ENCODE results near the gene APMAP. TPM values are rescaled to one million over a fixed set of nuclear protein-coding genes. Genes with fewer than 3 reads are reported as not detected.

APMAP gene
- total and polyA plus RNA-seq, 9 donors, result 23.5 to 103 (median 45.8) TPM

DNA sequence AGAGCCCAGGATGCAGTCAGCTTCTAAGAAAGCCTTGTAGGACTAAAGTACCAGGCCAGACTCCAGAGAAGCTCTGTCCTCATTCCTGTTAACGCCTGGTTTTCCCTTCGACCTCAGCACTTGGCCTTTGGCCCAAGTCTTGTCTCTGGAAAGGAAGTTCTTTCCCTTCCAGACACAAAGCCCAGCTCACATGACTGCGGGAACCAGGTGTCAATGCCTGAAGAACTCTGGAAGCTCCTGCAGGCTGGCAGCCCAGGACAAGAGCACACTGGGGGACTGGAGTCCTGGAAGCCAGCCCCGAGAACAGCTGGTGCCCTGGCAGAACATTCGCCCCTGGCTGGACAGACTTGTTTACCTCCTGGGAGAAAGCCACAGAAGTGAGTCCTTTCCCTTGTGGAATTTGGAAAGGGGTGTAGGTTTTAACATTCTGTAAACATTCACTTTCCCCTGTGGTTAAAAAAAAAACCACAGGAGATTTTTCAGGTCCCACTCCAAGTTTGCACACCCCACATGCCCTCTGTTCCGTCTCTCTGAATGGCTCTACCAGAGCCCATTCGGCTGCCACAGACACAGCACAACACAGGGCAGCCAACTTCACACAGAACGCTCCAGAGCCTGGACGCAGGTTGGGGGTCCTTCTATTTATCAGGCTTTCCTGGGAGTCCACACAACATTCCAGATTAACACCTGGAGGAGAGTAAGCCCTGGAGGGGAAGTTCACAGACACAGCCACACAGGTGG, 47.3 kb upstream of the APMAP start:
- Histone ChIP-seq H3K27me3 (no peaks in the 10 kb centered on the region), H3K27ac (peak overlapping the region in 1 of 2 donors; percentile 47), H3K36me3 (no peaks in the 10 kb centered on the region), H3K9me3 (no peaks in the 10 kb centered on the region), H3K4me1 (ENCODE audit: insufficient read depth) (peaks cover 30% of the 10 kb centered on the region), H3K4me3 (no peak overlapping the region)
- 5 to 6% (median 6%) methylated on average over 9 of the region's 9 CpGs for WGBS, 3 donors
- intact Hi-C loops (cut with DNase I), result no loop called here
- TF ChIP-seq POLR2A (IDR thresholded peaks at IDR 0.05) (no peak), EP300 (IDR thresholded peaks at IDR 0.05) (no peak)
- TF ChIP-seq, protein P1, sequence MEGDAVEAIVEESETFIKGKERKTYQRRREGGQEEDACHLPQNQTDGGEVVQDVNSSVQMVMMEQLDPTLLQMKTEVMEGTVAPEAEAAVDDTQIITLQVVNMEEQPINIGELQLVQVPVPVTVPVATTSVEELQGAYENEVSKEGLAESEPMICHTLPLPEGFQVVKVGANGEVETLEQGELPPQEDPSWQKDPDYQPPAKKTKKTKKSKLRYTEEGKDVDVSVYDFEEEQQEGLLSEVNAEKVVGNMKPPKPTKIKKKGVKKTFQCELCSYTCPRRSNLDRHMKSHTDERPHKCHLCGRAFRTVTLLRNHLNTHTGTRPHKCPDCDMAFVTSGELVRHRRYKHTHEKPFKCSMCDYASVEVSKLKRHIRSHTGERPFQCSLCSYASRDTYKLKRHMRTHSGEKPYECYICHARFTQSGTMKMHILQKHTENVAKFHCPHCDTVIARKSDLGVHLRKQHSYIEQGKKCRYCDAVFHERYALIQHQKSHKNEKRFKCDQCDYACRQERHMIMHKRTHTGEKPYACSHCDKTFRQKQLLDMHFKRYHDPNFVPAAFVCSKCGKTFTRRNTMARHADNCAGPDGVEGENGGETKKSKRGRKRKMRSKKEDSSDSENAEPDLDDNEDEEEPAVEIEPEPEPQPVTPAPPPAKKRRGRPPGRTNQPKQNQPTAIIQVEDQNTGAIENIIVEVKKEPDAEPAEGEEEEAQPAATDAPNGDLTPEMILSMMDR (IDR thresholded peaks at IDR 0.05), result no peak
- DNase-seq, result peak; percentile 79 to 90 (median 85)

- Histone ChIP-seq H3K27ac (peak overlapping the region; percentile 15 to 49), H3K4me3 (no peak overlapping the region), H3K36me3 (no peaks in the 10 kb centered on the region), H3K27me3 (no peaks in the 10 kb centered on the region), H3K4me1 (ENCODE audit: insufficient read depth) (peaks cover 30% of the 10 kb centered on the region), H3K9me3 (no peaks in the 10 kb centered on the region)
- no peak for TF ChIP-seq EP300 (IDR thresholded peaks at IDR 0.05)
- TF ChIP-seq POLR2A (IDR thresholded peaks at IDR 0.05), result no peak
- TF ChIP-seq, protein P1 (IDR thresholded peaks at IDR 0.05), result no peak
- intact Hi-C loops (cut with DNase I), result no loop called here
- DNase-seq, result peak in 1 of 5 donors; percentile 20
- WGBS, 3 donors, result 88 to 94% (median 91%) methylated on average over 4 to 6 of the region's 6 CpGs
These were observed 46.1 kb upstream of the APMAP start for GRCh38 chr20:25038591-25039015.

- intact Hi-C loops (cut with DNase I), result no loop called here
- Histone ChIP-seq H3K9me3 (no peaks in the 10 kb centered on the region), H3K36me3 (no peaks in the 10 kb centered on the region), H3K27me3 (no peaks in the 10 kb centered on the region), H3K27ac (no peak overlapping the region), H3K4me1 (ENCODE audit: insufficient read depth) (peaks cover 33% of the 10 kb centered on the region), H3K4me3 (no peak overlapping the region)
- DNase-seq, result no peak
- TF ChIP-seq EP300 (IDR thresholded peaks at IDR 0.05) (no peak), POLR2A (IDR thresholded peaks at IDR 0.05) (no peak)
- TF ChIP-seq, protein P1 (IDR thresholded peaks at IDR 0.05), result no peak
- 51 to 71% (median 67%) methylated on average over 3 of the region's 3 CpGs for WGBS, 3 donors
These were observed 45.5 kb upstream of the APMAP start for GRCh38 chr20:25038103-25038410.

DNA sequence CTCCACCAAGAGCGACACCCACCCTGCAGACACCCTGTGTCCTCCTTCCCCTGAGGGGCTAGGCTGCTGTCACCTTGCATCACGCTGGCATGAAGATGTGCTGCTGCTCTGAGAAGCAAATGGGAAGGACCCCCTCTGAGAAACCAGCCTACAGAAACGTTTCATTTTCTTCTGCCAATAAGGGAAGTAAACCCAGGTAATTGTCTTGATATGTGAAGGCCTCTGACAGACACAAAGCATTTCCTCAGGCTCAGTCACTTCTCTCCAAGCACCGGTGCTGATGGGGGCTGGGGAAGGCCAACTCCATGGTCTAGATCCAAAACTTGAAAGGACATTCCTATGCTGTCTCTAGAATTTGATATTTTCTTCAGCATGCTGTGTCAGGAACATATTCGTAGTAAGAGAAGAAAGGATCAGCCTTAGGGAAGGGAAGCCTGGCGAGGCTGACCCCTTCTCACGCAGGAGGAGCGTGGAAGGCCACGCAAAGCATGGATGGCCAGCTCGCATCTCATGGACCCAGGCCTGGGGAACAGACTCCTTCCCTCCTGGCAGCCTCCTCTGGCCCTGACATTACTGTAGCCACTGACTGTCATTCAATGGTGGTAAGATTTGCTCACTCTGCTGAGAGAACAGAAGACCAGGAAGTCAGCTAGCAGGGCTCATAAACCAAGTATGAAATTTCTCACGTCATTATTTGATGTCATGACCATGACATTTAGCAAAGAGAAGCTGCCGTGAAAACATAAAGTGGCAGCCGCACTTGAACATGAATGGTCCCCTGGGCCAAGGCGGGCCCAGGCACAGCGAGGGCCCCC, 44.9 kb upstream of the APMAP start:
- Histone ChIP-seq H3K4me3 (no peak overlapping the region), H3K36me3 (no peaks in the 10 kb centered on the region), H3K27me3 (no peaks in the 10 kb centered on the region), H3K9me3 (no peaks in the 10 kb centered on the region), H3K4me1 (ENCODE audit: insufficient read depth) (peaks cover 38% of the 10 kb centered on the region), H3K27ac (no peak overlapping the region)
- 85% methylated on average over 15 of the region's 15 CpGs for WGBS, 3 donors
- DNase-seq, result peak in 2 of 5 donors; percentile 12 to 15
- intact Hi-C loops (cut with DNase I), result no loop called here
- TF ChIP-seq EP300 (IDR thresholded peaks at IDR 0.05), result no peak
- TF ChIP-seq POLR2A (IDR thresholded peaks at IDR 0.05), result no peak
- TF ChIP-seq, protein P1 (IDR thresholded peaks at IDR 0.05), result no peak

Data from ovary (tissue), 9 donors.